MV-4-11 (cell line): ENCODE results near the gene SRCAP.

Source experiments
- DNase-seq: peaks from one replicate; lab custom pipeline; 2025; lab: John Stamatoyannopoulos, UW

SRCAP gene

DNA sequence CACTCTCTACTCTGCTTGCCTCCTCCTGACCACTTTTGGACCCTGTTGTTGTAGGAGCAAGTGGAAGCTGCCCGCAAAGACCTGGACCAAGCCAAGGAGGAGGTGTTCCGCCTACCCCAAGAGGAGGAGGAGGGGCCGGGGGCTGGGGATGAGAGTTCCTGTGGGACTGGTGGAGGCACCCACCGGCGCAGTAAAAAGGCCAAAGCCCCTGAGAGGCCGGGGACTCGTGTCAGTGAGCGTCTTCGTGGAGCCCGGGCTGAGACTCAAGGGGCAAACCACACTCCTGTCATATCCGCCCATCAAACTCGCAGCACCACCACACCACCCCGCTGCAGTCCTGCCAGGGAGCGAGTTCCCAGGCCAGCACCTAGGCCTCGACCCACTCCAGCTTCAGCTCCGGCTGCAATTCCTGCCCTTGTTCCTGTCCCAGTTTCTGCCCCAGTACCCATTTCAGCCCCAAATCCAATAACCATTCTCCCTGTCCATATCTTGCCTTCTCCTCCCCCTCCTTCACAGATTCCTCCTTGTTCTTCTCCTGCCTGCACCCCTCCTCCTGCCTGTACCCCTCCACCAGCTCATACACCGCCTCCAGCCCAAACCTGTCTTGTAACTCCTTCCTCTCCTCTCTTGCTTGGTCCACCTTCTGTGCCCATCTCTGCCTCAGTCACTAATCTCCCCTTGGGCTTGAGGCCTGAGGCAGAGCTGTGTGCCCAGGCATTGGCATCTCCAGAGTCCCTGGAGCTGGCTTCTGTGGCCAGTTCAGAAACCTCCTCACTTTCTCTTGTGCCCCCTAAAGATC lies 38.2 kb downstream of the SRCAP start:
- no peak for DNase-seq

DNA sequence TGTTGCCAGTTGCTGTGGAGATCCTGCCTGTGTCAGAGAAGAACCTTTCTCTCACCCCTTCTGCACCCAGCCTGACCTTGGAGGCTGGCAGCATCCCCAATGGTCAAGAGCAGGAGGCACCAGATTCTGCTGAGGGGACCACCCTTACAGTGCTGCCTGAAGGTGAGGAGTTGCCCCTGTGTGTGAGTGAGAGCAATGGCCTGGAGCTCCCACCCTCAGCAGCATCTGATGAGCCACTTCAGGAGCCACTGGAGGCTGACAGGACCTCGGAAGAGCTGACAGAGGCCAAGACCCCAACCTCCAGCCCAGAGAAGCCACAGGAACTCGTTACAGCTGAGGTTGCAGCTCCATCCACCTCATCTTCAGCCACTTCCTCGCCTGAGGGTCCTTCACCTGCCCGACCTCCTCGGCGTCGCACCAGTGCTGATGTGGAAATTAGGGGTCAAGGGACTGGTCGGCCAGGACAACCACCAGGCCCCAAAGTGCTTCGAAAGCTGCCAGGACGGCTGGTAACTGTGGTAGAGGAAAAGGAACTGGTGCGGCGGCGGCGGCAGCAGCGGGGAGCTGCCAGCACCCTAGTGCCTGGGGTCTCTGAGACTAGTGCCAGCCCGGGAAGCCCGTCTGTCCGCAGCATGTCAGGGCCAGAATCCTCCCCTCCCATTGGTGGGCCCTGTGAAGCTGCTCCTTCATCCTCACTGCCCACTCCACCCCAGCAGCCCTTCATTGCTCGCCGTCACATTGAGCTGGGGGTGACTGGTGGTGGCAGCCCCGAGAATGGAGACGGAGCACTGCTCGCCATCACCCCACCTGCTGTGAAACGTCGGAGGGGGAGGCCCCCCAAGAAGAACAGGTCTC lies 39.0 kb downstream of the SRCAP start:
- no peak for DNase-seq

DNA sequence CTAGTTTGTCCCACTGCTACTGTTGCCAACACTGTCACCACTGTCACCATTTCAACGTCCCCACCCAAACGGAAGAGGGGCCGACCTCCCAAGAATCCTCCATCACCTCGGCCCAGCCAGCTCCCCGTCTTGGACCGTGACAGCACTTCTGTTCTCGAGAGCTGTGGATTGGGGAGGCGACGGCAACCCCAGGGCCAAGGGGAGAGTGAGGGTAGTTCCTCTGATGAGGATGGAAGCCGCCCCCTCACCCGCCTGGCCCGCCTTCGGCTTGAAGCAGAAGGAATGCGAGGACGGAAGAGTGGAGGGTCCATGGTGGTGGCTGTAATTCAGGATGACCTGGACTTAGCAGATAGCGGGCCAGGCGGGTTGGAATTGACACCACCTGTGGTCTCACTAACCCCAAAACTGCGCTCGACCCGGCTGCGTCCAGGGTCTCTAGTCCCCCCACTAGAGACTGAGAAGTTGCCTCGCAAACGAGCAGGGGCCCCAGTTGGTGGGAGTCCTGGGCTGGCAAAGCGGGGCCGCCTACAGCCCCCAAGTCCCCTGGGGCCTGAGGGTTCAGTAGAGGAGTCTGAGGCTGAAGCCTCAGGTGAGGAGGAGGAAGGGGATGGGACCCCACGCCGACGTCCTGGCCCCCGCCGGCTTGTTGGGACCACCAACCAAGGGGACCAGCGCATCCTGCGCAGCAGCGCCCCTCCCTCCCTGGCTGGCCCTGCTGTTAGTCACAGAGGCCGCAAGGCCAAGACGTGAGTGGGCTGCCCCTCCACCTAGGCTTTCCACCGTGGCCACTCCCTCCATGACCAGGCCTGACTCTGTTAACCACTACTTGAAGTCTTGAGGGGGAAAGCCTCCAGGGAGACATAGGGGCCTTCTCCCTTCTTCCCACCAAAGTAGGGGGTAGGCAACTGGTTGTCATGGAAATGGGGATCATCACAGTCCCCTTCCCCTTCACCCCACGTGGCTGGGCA lies 40.3 kb downstream of the SRCAP start:
- no peak for DNase-seq

DNA sequence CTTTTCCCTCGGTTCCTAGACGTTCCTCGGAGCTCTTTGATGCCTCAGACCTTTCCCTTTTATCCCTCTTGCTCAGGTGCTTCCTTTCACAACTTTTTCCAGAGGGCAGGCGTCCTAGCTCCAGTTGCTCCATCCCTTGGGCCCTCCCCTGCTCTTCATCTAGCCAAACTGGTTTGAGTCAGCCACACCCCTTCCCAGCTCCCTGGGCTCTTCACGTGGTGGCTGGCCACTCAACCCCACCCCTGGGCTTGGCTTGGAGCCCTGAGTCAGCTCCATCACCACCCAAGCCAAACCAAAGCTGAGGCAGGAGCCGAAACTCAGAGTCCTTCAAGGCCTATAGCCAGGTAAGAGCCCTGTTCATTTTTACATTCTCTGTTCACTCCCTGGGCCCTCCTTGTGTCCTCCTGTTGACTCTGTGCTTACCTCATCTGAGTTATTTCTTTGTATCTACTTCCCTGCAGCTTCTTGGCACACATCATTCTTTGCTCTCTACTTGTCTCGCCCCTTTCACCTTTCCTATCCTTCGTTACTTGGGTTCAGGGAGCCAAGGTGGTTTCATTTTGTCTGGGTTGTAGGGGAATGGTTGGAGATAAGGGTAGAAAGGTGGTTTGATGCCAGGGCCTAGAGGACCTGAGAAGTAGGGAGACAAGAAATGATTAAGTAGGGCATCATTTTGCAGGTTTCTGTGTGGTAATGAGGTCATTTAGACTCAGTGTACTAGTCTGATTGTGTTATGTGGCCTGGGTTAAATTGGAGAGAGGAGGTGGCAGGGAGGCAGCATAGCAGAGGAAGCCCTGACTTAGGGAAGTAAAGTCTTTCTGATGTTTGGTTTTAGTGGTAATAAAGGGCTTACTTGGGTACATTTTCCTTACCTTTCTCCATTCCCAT lies 41.6 kb downstream of the SRCAP start:
- no peak for DNase-seq

DNA sequence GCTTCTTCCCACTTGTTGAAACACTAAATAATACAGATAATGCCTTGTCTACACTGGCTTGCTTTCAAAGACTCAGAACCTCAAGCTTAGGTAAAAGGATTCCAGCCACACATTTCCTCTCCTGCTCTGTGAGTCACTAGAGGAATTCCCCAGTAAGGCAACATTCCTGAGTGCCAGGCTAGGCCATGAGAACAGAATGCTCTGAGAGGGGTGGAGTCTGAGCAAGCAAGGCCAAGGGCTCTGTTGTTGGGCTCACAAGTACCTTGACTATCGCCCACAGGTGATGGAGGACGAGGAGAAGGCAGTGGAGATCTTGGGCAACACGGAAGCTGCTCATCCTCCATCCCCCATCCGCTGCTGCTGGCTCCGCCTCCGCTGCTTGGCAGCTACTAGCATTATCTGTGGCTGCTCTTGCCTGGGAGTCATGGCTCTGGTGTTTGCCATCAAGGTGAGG lies 42.5 kb downstream of the SRCAP start:
- DNase-seq = no peak

DNA sequence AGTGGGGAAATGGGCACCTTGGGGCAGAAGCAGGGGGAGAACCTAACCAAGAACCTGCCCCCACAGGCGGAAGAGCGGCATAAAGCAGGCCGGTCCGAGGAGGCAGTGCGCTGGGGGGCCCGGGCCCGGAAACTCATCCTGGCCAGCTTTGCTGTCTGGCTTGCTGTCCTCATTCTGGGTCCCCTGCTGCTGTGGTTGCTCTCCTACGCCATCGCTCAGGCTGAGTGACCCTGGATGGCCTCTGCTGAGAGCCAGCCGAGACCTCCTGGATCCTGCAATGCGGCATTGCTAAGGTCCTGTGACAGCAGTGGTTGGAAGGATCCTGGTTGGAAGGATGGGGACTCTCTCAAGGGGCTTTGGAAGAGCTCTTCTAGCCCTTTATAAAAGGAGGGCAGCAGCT lies 44.7 kb downstream of the SRCAP start:
- no peak for DNase-seq

DNA sequence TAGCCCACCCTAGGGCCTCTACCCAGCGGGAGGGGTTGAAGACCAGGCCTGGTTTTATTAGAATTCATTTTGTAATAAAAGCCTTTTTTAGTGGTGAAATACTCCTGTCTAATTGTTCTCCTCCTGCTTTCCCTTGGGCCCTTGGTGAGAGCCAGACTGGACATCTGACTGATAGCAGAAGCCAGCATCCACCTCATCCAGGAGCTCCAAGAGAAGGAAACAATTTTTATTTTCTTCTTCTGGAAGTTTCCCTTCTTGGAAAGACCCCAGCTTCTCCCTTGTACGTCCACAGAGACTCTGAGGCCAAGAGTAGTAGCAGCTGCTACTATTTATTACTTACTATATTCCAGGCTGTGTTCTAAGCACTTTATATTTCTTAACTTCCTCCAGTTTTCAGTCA lies 45.2 kb downstream of the SRCAP start:
- no peak for DNase-seq

DNA sequence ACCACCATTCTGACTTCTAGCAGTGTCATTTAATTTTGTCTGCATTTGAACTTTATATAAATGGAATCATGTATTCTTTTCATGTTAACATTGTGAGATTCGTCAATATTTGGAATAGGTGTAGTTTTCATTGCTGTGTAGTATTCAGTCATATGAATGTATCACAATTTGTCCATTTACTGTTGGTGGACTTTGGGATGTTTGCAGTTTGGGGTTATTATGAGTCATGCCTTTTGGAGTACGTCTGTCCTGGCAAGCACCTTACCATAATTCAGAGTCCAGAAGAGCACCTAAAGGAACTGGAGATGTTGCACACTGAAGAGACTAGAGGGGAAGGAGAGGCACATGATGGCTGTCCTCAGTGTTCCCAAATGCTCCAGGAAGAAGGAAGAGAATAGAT lies 46.1 kb downstream of the SRCAP start:
- DNase-seq = no peak

DNA sequence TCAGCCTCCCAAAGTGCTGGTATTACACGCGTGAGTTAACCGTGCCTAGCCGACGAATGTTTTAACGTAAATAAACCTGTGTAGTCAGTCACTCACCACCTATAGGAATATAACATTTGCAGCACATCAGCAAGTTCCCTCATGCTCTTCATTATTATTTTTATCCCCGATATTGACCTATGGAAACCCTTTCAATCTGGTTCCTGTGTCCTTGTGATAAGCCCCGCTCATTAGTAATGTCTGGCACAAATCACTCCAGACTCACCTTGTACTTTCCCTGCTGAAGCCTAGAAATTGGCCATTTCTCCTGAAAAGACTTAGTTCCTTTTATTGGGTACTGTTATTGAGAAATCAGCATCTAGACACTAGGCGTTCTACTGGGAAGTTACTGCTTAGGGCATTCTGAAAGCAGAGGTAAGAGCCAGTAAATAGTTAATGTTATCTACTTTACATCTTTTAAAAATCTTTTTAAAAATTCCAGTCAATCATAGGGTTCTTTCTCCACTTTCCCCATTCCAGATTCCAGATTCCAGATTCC lies 47.7 kb downstream of the SRCAP start:
- DNase-seq = peak; percentile 28

DNA sequence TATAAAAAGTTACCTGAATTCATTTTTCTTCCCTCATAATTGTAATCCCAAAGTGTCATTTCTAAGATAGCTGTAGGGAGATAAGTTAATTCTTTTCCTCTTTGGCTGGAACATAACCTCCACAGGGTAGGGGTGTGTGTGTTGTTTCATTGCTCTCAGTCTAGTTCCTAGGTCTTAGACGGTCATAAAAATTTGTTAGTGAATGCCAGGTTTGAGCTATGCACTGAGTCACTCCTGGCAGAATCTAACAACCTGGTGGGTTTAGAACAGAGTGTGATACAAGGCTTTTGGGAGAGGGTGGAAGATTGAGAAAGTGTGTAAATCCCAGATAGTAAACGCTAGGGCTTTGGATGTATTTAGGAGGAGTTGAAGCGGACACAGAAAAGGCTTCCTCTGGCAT lies 48.4 kb downstream of the SRCAP start:
- no peak for DNase-seq

DNA sequence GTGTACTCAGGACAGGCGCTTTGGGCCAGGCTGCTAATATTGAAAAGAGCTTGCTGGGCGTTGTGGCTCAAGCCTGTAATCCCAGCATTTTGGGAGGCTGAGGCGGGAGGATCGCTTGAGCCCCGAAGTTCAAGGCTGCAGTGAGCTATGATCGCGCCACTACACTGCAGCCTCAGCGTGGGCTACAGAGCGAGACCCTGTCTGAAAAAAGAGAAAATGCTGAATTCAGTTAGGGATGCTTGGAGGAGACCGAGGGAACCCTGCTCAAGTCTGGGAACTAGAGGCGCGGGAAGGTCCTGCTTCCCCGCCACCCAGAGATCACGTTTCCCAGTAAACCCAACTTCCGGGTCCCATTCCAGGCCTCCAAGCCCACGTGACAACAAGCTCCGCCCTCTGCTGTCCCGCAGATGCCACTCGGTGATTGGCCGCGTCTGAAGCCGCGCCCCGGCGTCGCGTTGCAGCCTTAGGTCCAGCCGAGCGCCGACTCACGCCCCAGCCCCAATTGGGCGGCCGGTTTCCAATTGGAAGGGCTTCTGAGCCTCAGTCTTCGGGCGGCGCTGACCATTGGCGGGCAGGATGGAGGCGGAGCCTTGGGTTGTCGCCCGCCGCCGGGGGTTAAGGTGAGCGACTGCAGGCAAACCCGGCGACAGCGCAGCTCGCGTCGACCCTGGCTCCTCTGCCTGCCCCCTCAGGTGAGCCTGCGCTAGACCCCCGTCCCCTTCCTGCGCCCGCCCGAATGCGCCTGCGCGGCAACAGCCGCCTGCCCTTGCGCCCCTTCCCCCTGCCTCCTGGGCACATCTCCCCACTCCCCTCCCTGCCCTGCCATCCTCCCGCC lies 49.0 kb downstream of the SRCAP start, which contains the start of gene PHKG2:
PHKG2 (plus strand) TSS at position 627 of the 835 bp plus-strand sequence. CDS start 396 bp downstream, outside the sequence.
- DNase-seq = peak; percentile 99

DNA sequence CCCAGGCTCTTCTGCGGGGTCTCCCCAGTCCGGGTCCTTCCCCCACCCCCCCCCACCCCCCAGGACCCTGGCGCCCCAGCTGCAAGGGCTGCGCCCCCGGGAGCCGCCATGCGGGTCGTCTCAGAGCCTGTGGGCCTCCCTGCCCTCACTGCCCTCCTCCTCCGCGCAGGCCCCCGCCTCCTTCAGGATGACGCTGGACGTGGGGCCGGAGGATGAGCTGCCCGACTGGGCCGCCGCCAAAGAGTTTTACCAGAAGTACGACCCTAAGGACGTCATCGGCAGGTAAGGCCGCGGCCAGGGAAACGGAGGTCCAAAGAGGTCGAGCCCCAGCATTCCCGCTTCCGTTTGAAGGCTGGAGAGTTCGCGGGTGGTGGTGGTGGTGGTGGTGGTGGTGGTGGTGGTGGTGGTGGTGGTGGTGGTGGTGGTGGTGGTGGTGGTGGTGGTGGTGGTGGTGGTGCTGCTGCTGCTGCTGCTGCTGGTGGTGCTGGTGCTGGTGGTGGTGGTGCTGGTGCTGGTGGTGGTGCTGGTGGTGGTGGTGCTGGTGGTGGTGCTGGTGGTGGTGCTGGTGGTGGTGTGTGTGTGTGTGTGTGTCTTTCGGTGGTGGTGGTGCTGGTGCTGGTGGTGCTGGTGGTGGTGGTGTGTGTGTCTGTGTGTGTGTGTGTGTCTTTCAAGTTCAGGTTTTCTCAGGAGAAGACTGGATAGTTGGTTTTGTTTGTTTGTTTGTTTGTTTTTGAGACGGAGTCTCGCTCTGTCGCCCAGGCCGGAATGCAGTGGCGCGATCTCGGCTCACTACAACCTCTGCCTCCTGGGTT lies 49.9 kb downstream of the SRCAP start:
- DNase-seq = no peak

DNA sequence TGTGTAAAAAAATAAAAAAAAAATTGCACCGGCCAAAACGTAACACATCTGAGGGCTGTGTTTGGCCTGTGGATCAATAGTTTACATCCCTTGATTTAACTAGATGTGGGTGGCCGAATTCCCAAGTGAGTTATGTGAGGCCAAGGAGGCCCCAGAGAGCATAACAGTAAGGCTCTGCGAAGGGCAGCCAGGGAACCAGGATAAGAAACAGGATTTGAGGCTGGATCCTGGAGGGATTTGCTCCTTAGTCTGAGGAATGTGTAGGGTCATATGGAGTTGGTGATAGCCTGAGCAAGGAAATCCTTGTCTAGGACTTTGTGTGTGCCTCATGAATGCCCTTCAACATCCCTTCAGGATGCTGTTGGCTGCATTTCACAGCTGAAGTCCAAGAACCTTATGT lies 51.2 kb downstream of the SRCAP start:
- DNase-seq = no peak

DNA sequence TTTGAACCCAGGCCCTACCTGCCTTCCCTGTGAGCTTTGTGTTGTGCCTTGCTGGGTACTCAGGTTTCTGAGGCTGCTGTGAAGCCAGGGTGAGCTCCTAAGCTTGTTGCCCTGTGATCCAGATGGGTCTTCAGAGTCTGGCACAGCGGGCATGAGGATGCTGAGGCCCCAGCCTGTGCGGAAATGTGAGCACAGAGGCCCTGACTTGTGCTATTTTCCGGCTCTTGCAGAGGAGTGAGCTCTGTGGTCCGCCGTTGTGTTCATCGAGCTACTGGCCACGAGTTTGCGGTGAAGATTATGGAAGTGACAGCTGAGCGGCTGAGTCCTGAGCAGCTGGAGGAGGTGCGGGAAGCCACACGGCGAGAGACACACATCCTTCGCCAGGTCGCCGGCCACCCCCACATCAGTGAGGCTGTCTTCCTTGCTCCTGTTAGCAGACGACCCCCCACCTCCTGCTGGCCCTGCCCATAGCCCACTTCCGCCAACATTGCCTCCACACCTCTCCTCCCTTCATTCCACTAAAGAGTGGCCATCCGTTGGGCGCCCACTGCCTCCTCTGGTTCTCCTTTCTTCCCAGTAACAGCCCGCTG lies 52.0 kb downstream of the SRCAP start:
- DNase-seq = no peak

DNA sequence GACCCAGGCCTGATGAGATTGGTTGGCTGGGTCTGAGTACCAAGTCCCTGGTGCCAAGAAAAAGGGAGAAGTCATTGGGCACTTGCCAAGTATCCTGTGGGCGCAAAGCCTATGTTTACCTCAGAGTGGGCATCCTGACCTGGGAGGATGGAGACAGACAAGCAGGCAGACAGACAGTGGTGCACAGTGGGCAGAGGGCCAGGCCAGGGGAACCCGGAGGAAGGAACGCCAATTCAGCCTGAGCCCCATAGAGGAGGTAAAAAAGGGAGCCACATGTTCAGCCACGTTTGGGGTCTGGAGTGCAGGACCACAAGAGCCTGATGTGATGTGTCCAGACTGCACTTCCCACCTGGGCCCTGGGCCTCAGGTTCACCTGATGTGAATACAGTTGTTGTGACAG lies 54.6 kb downstream of the SRCAP start:
- DNase-seq = no peak

DNA sequence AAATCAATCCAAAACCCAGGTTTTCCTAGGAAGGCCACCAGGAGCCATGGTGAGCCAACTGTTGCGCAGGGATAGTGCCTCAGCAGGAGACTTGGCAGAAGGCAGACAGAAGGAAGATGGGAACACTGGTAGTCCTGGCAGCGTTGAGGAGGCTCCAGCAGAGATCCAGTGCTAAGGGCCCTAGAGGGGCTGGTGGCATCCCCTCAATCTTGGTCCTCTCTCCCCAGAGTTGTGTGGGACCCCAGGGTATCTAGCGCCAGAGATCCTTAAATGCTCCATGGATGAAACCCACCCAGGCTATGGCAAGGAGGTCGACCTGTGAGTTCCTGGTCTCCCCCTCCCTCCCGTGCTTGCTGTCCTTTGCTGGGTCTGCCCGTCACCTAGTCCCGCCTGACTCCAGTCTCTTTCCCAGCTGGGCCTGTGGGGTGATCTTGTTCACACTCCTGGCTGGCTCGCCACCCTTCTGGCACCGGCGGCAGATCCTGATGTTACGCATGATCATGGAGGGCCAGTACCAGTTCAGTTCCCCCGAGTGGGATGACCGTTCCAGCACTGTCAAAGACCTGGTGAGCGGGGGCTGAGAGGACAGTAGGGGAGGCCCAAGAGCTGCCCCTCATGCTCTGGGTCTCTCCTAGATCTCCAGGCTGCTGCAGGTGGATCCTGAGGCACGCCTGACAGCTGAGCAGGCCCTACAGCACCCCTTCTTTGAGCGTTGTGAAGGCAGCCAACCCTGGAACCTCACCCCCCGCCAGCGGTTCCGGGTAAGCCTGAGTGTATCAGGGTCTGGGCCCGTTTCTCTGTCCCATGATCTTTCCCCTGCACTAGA lies 57.2 kb downstream of the SRCAP start:
- no peak for DNase-seq

DNA sequence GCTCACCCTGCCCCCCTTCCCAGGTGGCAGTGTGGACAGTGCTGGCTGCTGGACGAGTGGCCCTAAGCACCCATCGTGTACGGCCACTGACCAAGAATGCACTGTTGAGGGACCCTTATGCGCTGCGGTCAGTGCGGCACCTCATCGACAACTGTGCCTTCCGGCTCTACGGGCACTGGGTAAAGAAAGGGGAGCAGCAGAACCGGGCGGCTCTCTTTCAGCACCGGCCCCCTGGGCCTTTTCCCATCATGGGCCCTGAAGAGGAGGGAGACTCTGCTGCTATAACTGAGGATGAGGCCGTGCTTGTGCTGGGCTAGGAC lies 57.8 kb downstream of the SRCAP start:
- no peak for DNase-seq

DNA sequence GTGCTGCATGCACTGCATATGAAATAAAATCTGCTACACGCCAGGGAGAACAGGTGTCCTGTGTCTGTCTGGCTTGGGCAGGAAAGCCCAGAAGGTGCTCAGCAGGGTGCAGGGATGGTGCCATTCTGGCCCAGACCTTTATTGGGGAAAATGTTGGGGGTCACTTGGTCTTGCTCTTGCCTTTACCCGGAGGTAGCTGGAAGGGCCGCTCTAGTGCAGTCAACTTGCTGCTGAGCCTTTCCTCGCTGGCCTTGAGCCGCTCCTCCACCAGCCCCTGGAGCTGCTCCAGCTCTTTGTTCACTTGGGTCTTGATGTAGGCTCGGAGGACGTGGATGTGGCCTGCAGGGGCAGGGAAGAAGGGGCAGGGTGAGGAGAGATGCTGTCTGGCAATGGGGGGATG lies 58.3 kb downstream of the SRCAP start:
- DNase-seq = no peak
